HEK293T (cell line): ENCODE data around the gene CFAP126.

ENCODE experiments used
- ARNT ChIP-seq: fragments of 450-650 bp; IDR thresholded peaks from 2 replicates; pipeline ENCODE4 v1.6.1; 2017; ENCODE audit warnings: mild to moderate bottlenecking
- BHLHE40 ChIP-seq: fragments of 450-650 bp; IDR thresholded peaks from 2 replicates; pipeline ENCODE4 v1.6.1; 2016; ENCODE audit warnings: mild to moderate bottlenecking, moderate library complexity, borderline replicate concordance
- ELF4 ChIP-seq: fragments of 450-650 bp; IDR thresholded peaks from 2 replicates; pipeline ENCODE4 v1.6.1; 2017; ENCODE audit warnings: antibody characterized with exemption
- FOXA1 ChIP-seq: fragments of 450-650 bp; IDR thresholded peaks from 2 replicates; pipeline ENCODE4 v1.6.1; 2016; ENCODE audit warnings: mild to moderate bottlenecking
- FOXM1 ChIP-seq: fragments of 450-650 bp; IDR thresholded peaks from 2 replicates; pipeline ENCODE4 v1.6.1; 2017; ENCODE audit warnings: mild to moderate bottlenecking, borderline replicate concordance
- HDGF ChIP-seq: fragments of 450-650 bp; IDR thresholded peaks from 2 replicates; pipeline ENCODE4 v1.6.1; 2017; ENCODE audit warnings: antibody characterized with exemption, borderline replicate concordance
- LEF1 ChIP-seq: fragments of 450-650 bp; IDR thresholded peaks from 2 replicates; pipeline ENCODE4 v1.6.1; 2017; ENCODE audit warnings: mild to moderate bottlenecking, borderline replicate concordance
- PKNOX1 ChIP-seq: fragments of 450-650 bp; IDR thresholded peaks from 2 replicates; pipeline ENCODE4 v1.6.1; 2016
- SP1 ChIP-seq: fragments of 450-650 bp; IDR thresholded peaks from 2 replicates; pipeline ENCODE4 v1.6.1; 2017
- TARDBP ChIP-seq: fragments of 450-650 bp; IDR thresholded peaks from 2 replicates; pipeline ENCODE4 v1.6.1; 2016
- ZNF384 ChIP-seq: fragments of 450-650 bp; IDR thresholded peaks from 2 replicates; pipeline ENCODE4 v1.6.1; 2016

GRCh38 chr1:161357073-161357472 is 10.6 kb downstream of the CFAP126 start:
- TF ChIP-seq ELF4, result no peak
- no peak for TF ChIP-seq TARDBP
- TF ChIP-seq BHLHE40, result no peak
- no peak for TF ChIP-seq ARNT
- no peak for TF ChIP-seq SP1
- no peak for TF ChIP-seq LEF1
- no peak for TF ChIP-seq FOXM1
- no peak for TF ChIP-seq HDGF
- no peak for TF ChIP-seq PKNOX1
- no peak for TF ChIP-seq FOXA1
- no peak for TF ChIP-seq ZNF384
